ENCODE data around the gene ASTL.

DNA sequence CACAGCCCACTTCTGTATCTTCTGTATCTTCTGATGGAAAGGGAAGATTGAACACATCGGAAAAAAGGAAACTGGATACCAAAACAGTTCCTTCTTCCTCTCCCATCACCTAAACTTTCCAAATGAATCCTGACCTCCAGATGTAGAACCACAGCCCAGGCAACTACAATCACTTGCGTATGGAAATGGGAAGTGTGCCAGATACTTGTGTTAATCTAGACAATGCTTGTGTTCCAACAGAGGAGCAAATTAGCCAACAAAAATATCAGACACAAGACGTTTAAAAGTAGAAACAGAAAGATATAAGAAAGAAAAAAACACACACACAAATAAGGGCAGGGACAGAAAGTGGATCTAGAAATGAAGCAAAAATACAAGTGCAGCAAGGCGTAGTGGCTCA is 38.4 kb upstream of the ASTL start:
- TF ChIP-seq, protein P1, sequence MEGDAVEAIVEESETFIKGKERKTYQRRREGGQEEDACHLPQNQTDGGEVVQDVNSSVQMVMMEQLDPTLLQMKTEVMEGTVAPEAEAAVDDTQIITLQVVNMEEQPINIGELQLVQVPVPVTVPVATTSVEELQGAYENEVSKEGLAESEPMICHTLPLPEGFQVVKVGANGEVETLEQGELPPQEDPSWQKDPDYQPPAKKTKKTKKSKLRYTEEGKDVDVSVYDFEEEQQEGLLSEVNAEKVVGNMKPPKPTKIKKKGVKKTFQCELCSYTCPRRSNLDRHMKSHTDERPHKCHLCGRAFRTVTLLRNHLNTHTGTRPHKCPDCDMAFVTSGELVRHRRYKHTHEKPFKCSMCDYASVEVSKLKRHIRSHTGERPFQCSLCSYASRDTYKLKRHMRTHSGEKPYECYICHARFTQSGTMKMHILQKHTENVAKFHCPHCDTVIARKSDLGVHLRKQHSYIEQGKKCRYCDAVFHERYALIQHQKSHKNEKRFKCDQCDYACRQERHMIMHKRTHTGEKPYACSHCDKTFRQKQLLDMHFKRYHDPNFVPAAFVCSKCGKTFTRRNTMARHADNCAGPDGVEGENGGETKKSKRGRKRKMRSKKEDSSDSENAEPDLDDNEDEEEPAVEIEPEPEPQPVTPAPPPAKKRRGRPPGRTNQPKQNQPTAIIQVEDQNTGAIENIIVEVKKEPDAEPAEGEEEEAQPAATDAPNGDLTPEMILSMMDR (IDR thresholded peaks at IDR 0.05): no peak
- no peak for TF ChIP-seq ZFX (IDR thresholded peaks at IDR 0.05; ENCODE audit: borderline replicate concordance)
